HepG2 (cell line): Measurements from ENCODE around the gene COL4A3. TPM values are rescaled to one million over a fixed set of nuclear protein-coding genes. Genes with fewer than 3 reads are reported as not detected.

Experiments used
- KDM2A ChIP-seq: sonication (generic); formaldehyde crosslinking; IDR thresholded peaks from 2 replicates; pipeline ENCODE4 v1.4.0; 2020; ENCODE audit warnings: low read depth, missing genetic modification reagents, borderline replicate concordance
- KLF16 ChIP-seq, 2 experiments: sonication (generic) in 1 of 2; formaldehyde crosslinking in 1 of 2; IDR thresholded peaks; 2 replicates each; pipeline versions ENCODE4 v1.6.1 to v1.8.0; 2016 to 2023; ENCODE audit warnings: missing genetic modification reagents in 2 of 2, missing compliant biosample characterization in 1 of 2
- MBD4 ChIP-seq: IDR thresholded peaks from 2 replicates; pipeline ENCODE4 v1.6.1; 2012; ENCODE audit warnings: low read length, inconsistent platforms, borderline replicate concordance
- MTF2 ChIP-seq: sonication (generic); formaldehyde crosslinking; IDR thresholded peaks from 2 replicates; pipeline ENCODE4 v1.5.0; 2020; ENCODE audit warnings: missing genetic modification reagents, borderline replicate concordance
- NFKB2 ChIP-seq: sonication (generic); formaldehyde crosslinking; IDR thresholded peaks from 2 replicates; pipeline ENCODE4 v1.4.0; 2020; ENCODE audit warnings: missing genetic modification reagents, borderline replicate concordance
- PAX8 ChIP-seq: sonication (generic); formaldehyde crosslinking; IDR thresholded peaks from 2 replicates; pipeline ENCODE4 v1.8.0; 2022; ENCODE audit warnings: mild to moderate bottlenecking, missing genetic modification reagents, borderline replicate concordance
- PHB2 ChIP-seq: fragments of 450-650 bp; IDR thresholded peaks from 2 replicates; pipeline ENCODE4 v1.6.1; 2018; ENCODE audit not compliant: partially characterized antibody
- REXO4 ChIP-seq: sonication (generic); formaldehyde crosslinking; IDR thresholded peaks from 2 replicates; pipeline ENCODE4 v1.8.0; 2022; ENCODE audit warnings: missing genetic modification reagents, mild to moderate bottlenecking, borderline replicate concordance
- XBP1 ChIP-seq: sonication (generic); formaldehyde crosslinking; IDR thresholded peaks from 2 replicates; pipeline ENCODE4 v1.5.0; 2020; ENCODE audit warnings: missing genetic modification reagents
- ZNF335 ChIP-seq: sonication (generic); formaldehyde crosslinking; IDR thresholded peaks from 2 replicates; pipeline ENCODE4 v1.4.0; 2020; ENCODE audit warnings: missing genetic modification reagents
- ZNF510 ChIP-seq: sonication (generic); formaldehyde crosslinking; IDR thresholded peaks from 2 replicates; pipeline ENCODE4 v1.4.0; 2020; ENCODE audit warnings: low read depth, mild to moderate bottlenecking, missing genetic modification reagents
- ZNF558 ChIP-seq: sonication (generic); formaldehyde crosslinking; IDR thresholded peaks from 2 replicates; pipeline ENCODE4 v1.9.0; 2022; ENCODE audit warnings: mild to moderate bottlenecking, missing genetic modification reagents, borderline replicate concordance
- ZNF569 ChIP-seq: sonication (generic); formaldehyde crosslinking; IDR thresholded peaks from 2 replicates; pipeline ENCODE4 v1.5.0; 2020; ENCODE audit warnings: mild to moderate bottlenecking, missing genetic modification reagents, moderate library complexity, borderline replicate concordance
- ZNF570 ChIP-seq: sonication (generic); formaldehyde crosslinking; IDR thresholded peaks from 2 replicates; pipeline ENCODE4 v1.4.0; 2020; ENCODE audit warnings: mild to moderate bottlenecking, missing genetic modification reagents, borderline replicate concordance
- ZNF883 ChIP-seq: sonication (generic); formaldehyde crosslinking; IDR thresholded peaks from 2 replicates; pipeline ENCODE4 v1.5.1; 2020; ENCODE audit warnings: mild to moderate bottlenecking, missing genetic modification reagents; ENCODE audit errors: not compliant biosample characterization
- polyA plus RNA-seq, 8 experiments: library from polyadenylated mRNA; depleted of rRNA in 3 of 8; stranded (reverse) in 7 of 8; unstranded in 1 of 8; fragments of >200 nt; fragmentation: Illumina TruSeq in 4 of 8; extraction: Trizol in 4 of 8; gene quantifications; 2 replicates each; pipeline versions ENCODE4 v1.2.1 to v1.2.3, GENCODE V29; 2011 to 2016; ENCODE audit warnings: low read depth in 4 of 8, missing spikeins in 1 of 8, mixed read lengths in 1 of 8; ENCODE audit not compliant: insufficient read depth in 1 of 8
- total RNA-seq, 5 experiments: library from RNA; depleted of rRNA; stranded (reverse); fragments of >200 nt; fragmentation: Illumina TruSeq; extraction: Trizol; gene quantifications; 2 replicates each; pipeline ENCODE4 v1.2.3, GENCODE V29; 2016; ENCODE audit warnings: low read depth in 1 of 5
- TF ChIP-seq, protein P1 (sequence below): IDR thresholded peaks from 2 replicates; pipeline ENCODE4 v1.6.1; 2012; ENCODE audit warnings: low read length, improper control_type of control experiment
- TF ChIP-seq, protein P2 (sequence below): sonication (generic); formaldehyde crosslinking; IDR thresholded peaks from 2 replicates; pipeline ENCODE4 v1.8.0; 2022; ENCODE audit warnings: mild to moderate bottlenecking, missing genetic modification reagents; ENCODE audit not compliant: insufficient replicate concordance
- TF ChIP-seq, protein P3 (sequence below): sonication (generic); formaldehyde crosslinking; IDR thresholded peaks from 2 replicates; pipeline ENCODE4 v1.8.0; 2022; ENCODE audit warnings: mild to moderate bottlenecking, missing genetic modification reagents, borderline replicate concordance

Gene COL4A3
- total and polyA plus RNA-seq, 2 of the 13 experiments (the other 11 are each of a cell fraction or from before 2014, with no cell fraction given): 0.02 TPM; not detected in 1

DNA sequence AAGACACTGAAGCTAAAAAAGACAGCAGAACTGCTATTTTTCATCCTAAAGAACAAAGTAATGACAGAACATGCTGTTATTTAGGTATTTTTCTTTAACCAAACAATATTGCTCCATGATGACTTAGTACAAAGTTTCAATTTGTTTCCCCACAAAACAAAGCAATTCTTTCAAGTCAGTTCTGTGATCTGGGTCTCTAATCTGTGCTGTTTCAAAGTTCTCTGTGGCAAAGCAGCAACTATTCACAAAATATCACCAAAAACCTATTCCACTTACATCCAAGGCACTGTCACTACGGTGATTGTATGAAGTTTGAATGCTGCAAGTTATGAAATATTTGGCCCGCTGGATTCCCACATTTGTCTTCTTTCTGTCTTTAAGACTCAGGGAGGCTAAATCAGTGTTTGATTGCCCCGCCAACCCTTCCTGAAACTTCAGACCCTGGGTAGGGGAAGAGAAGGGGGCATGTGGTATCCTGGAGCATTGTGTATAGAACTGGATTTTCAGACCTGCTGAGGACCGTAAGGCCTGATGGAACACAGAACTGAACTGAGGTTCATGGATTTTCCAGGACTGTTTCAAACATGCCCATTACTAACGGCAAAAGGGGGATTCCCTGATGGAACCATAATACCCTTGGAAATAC is 147.6 kb downstream of the COL4A3 start (continued):
- TF ChIP-seq, protein P1, sequence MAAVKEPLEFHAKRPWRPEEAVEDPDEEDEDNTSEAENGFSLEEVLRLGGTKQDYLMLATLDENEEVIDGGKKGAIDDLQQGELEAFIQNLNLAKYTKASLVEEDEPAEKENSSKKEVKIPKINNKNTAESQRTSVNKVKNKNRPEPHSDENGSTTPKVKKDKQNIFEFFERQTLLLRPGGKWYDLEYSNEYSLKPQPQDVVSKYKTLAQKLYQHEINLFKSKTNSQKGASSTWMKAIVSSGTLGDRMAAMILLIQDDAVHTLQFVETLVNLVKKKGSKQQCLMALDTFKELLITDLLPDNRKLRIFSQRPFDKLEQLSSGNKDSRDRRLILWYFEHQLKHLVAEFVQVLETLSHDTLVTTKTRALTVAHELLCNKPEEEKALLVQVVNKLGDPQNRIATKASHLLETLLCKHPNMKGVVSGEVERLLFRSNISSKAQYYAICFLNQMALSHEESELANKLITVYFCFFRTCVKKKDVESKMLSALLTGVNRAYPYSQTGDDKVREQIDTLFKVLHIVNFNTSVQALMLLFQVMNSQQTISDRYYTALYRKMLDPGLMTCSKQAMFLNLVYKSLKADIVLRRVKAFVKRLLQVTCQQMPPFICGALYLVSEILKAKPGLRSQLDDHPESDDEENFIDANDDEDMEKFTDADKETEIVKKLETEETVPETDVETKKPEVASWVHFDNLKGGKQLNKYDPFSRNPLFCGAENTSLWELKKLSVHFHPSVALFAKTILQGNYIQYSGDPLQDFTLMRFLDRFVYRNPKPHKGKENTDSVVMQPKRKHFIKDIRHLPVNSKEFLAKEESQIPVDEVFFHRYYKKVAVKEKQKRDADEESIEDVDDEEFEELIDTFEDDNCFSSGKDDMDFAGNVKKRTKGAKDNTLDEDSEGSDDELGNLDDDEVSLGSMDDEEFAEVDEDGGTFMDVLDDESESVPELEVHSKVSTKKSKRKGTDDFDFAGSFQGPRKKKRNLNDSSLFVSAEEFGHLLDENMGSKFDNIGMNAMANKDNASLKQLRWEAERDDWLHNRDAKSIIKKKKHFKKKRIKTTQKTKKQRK: no peak
- TF ChIP-seq ZNF335 (CRISPR knock-in tag): no peak
- TF ChIP-seq XBP1 (CRISPR knock-in tag): no peak
- TF ChIP-seq PAX8 (CRISPR knock-in tag): no peak
- TF ChIP-seq ZNF883 (CRISPR knock-in tag): no peak
- no peak for TF ChIP-seq ZNF569 (CRISPR knock-in tag)
- TF ChIP-seq KDM2A: no peak
- TF ChIP-seq ZNF510 (CRISPR knock-in tag): no peak
- TF ChIP-seq MTF2 (CRISPR knock-in tag): no peak
- TF ChIP-seq REXO4 (CRISPR knock-in tag): no peak
- no peak for TF ChIP-seq KLF16 (CRISPR knock-in tag; IDR thresholded peaks at IDR 0.05)
- TF ChIP-seq, protein P2, sequence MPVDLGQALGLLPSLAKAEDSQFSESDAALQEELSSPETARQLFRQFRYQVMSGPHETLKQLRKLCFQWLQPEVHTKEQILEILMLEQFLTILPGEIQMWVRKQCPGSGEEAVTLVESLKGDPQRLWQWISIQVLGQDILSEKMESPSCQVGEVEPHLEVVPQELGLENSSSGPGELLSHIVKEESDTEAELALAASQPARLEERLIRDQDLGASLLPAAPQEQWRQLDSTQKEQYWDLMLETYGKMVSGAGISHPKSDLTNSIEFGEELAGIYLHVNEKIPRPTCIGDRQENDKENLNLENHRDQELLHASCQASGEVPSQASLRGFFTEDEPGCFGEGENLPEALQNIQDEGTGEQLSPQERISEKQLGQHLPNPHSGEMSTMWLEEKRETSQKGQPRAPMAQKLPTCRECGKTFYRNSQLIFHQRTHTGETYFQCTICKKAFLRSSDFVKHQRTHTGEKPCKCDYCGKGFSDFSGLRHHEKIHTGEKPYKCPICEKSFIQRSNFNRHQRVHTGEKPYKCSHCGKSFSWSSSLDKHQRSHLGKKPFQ (CRISPR knock-in tag): no peak
- TF ChIP-seq, protein P3, sequence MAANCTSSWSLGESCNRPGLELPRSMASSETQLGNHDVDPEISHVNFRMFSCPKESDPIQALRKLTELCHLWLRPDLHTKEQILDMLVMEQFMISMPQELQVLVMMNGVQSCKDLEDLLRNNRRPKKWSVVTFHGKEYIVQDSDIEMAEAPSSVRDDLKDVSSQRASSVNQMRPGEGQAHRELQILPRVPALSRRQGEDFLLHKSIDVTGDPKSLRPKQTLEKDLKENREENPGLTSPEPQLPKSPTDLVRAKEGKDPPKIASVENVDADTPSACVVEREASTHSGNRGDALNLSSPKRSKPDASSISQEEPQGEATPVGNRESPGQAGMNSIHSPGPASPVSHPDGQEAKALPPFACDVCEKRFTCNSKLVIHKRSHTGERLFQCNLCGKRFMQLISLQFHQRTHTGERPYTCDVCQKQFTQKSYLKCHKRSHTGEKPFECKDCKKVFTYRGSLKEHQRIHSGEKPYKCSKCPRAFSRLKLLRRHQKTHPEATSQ (CRISPR knock-in tag): no peak
- TF ChIP-seq ZNF558 (CRISPR knock-in tag): no peak
- no peak for TF ChIP-seq ZNF570 (CRISPR knock-in tag)
- peak; percentile 58; the same call in 1 of the 2 replicates for TF ChIP-seq MBD4
- no peak for TF ChIP-seq NFKB2 (CRISPR knock-in tag)
- no peak for TF ChIP-seq PHB2
